Measurements from ENCODE around the gene PRELID3B. TPM values are rescaled to one million over a fixed set of nuclear protein-coding genes. Genes with fewer than 3 reads are reported as not detected.

The PRELID3B gene
- total and polyA plus RNA-seq, 2 of the 13 experiments (the other 11 are each of a cell fraction or from before 2014, with no cell fraction given) = 23.3 to 42.6 TPM

DNA sequence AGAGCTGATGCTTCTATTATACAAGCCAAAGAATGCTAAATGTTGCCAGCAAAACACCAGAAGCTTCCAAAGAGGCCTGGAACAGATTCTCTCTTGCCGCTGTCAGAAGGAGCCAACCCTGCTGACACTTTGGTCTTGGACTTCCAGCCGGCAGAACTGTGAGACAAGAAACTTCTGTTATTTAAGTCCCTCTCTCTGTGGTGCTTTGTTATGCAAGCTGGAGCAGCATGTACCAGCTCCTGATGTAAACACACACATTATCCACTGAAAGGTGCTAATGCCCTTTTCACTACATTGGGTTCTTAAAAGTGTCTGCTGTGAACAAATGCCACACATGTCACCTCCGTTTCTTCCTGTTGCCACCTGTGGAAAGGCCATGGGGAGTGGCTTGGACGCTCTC, 25.9 kb upstream of the PRELID3B start:
- no peak overlapping the region for H3K27ac ChIP-seq (ENCODE audit: extremely low read length, insufficient read depth, low read length)
- CTCF ChIA-PET (ENCODE audit: low intra/inter-chr PET ratio, low total read pairs) = no interaction called here
- no peaks in the 10 kb centered on the region for H3K4me1 ChIP-seq (ENCODE audit: insufficient read depth, low read length)
- no peaks in the 10 kb centered on the region for H3K9me3 ChIP-seq (ENCODE audit: low read length)
- no peaks in the 10 kb centered on the region for H3K79me2 ChIP-seq (ENCODE audit: insufficient read depth, low read length)
- H4K20me1 ChIP-seq (ENCODE audit: insufficient read depth, low read length) = no peaks in the 10 kb centered on the region
- H2AFZ ChIP-seq (ENCODE audit: low read length) = no peak overlapping the region
- POLR2A ChIA-PET = no interaction called here
- DNase-seq (ENCODE audit: low spot score) (no peak), ATAC-seq (no peak), FAIRE-seq (no peak)
- no peaks in the 10 kb centered on the region for H3K36me3 ChIP-seq (replicated peaks in 1 of 2; ENCODE audit: control insufficient read depth in 1 of 2, insufficient read depth in 2 of 2, low read length in 2 of 2)
- H3K9ac ChIP-seq (ENCODE audit: insufficient read depth, low read depth, low read length) = no peak overlapping the region
- peaks cover 2 to 42% of the 10 kb centered on the region in 2 experiments; a peak in 4 of 5 replicates for H3K27me3 ChIP-seq (ENCODE audit: control insufficient read depth in 1 of 2, insufficient read depth in 2 of 2, low read length in 2 of 2)
- 8% methylated on average over 4 of the region's 4 CpGs for WGBS (ENCODE audit: low lambda C conversion rate)
- in situ Hi-C loops (cut with HindIII; ENCODE audit: extremely low pct_ligation_motif_present, low pct_unique_long_range_greater_than_20kb) = no loop called here
- no peak overlapping the region for H3K4me2 ChIP-seq (ENCODE audit: low read depth, low read length)
- no peak for TF ChIP-seq ZNF776 (CRISPR knock-in tag; IDR thresholded peaks at IDR 0.05)
- H3K4me3 ChIP-seq (replicated peaks in 1 of 3; ENCODE audit: insufficient read depth in 1 of 3, low read depth in 2 of 3, low read length in 3 of 3) = no peak overlapping the region
- intact Hi-C loops (cut with micrococcal nuclease; ENCODE audit: unreplicated experiment) = no loop called here
- BruUV-seq (replicated peaks) = no TSS peak

DNA sequence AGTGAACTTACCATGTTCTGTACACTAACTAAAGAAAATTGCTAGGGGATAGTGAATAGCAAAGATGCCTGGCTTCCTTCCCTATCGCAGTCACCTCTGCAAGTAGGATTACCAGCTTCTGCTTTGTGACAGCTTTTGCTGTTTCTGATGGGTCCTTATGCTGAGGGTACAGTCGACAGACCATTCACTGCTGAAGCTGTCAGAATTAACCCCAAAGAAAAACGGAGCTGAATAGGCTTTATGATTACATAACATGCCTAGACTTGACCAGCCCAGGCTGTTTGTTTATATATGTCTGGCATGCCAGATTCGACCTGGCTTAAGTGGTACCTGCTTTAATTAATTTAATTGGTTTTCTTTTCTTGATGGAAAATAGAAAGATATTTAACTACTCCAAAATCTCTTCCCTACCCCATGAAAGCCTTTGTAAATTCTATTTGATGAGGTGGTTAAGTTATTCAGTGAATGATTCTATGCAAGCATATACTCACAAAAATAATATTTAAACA, 21.7 kb upstream of the PRELID3B start:
- BruUV-seq (replicated peaks) = no TSS peak
- Histone ChIP-seq H3K4me3 (replicated peaks in 1 of 3; ENCODE audit: insufficient read depth in 1 of 3, low read depth in 2 of 3, low read length in 3 of 3) (no peak overlapping the region), H3K4me2 (ENCODE audit: low read depth, low read length) (no peak overlapping the region), H3K27me3 (ENCODE audit: control insufficient read depth in 1 of 2, insufficient read depth in 2 of 2, low read length in 2 of 2) (peaks cover 0 to 27% of the 10 kb centered on the region in 2 experiments; a peak in 2 of 5 replicates), H3K36me3 (replicated peaks in 1 of 2; ENCODE audit: control insufficient read depth in 1 of 2, insufficient read depth in 2 of 2, low read length in 2 of 2) (no peaks in the 10 kb centered on the region), H3K4me1 (ENCODE audit: insufficient read depth, low read length) (no peaks in the 10 kb centered on the region), H3K9ac (ENCODE audit: insufficient read depth, low read depth, low read length) (no peak overlapping the region), H4K20me1 (ENCODE audit: insufficient read depth, low read length) (no peaks in the 10 kb centered on the region), H2AFZ (ENCODE audit: low read length) (no peak overlapping the region), H3K27ac (ENCODE audit: extremely low read length, insufficient read depth, low read length) (no peak overlapping the region), H3K79me2 (ENCODE audit: insufficient read depth, low read length) (no peaks in the 10 kb centered on the region), H3K9me3 (ENCODE audit: low read length) (no peaks in the 10 kb centered on the region)
- FAIRE-seq = no peak
- ChIA-PET POLR2A (no interaction called here), CTCF (ENCODE audit: low intra/inter-chr PET ratio, low total read pairs) (no interaction called here)
- in situ Hi-C loops (cut with HindIII; ENCODE audit: extremely low pct_ligation_motif_present, low pct_unique_long_range_greater_than_20kb) (no loop called here), intact Hi-C loops (cut with micrococcal nuclease; ENCODE audit: unreplicated experiment) (no loop called here)
- WGBS (ENCODE audit: low lambda C conversion rate) = 4% methylated on average over 4 of the region's 4 CpGs
- no peak for ATAC-seq
- no peak for DNase-seq (ENCODE audit: low spot score)
- no peak for TF ChIP-seq CCAR2 (optimal IDR thresholded peaks at IDR 0.05; ENCODE audit: low read depth, low read length)
- no peak for TF ChIP-seq ZNF713 (CRISPR knock-in tag; IDR thresholded peaks at IDR 0.05)
- TF ChIP-seq, protein P1, sequence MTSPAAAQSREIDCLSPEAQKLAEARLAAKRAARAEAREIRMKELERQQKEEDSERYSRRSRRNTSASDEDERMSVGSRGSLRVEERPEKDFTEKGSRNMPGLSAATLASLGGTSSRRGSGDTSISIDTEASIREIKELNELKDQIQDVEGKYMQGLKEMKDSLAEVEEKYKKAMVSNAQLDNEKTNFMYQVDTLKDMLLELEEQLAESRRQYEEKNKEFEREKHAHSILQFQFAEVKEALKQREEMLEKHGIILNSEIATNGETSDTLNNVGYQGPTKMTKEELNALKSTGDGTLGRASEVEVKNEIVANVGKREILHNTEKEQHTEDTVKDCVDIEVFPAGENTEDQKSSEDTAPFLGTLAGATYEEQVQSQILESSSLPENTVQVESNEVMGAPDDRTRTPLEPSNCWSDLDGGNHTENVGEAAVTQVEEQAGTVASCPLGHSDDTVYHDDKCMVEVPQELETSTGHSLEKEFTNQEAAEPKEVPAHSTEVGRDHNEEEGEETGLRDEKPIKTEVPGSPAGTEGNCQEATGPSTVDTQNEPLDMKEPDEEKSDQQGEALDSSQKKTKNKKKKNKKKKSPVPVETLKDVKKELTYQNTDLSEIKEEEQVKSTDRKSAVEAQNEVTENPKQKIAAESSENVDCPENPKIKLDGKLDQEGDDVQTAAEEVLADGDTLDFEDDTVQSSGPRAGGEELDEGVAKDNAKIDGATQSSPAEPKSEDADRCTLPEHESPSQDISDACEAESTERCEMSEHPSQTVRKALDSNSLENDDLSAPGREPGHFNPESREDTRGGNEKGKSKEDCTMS (CRISPR knock-in tag; conservative IDR thresholded peaks at IDR 0.05) = no peak
- TF ChIP-seq ZNF446 (CRISPR knock-in tag; IDR thresholded peaks at IDR 0.05) = no peak
- TF ChIP-seq ATF7 (IDR thresholded peaks at IDR 0.05) = no peak
- TF ChIP-seq ATF7 (CRISPR knock-in tag; IDR thresholded peaks at IDR 0.05) = no peak
- TF ChIP-seq IRF2 (CRISPR knock-in tag; IDR thresholded peaks at IDR 0.05) = no peak
- no peak for TF ChIP-seq ZBTB8A (CRISPR knock-in tag; IDR thresholded peaks at IDR 0.05; ENCODE audit: borderline replicate concordance, low read depth)
- TF ChIP-seq, protein P2, sequence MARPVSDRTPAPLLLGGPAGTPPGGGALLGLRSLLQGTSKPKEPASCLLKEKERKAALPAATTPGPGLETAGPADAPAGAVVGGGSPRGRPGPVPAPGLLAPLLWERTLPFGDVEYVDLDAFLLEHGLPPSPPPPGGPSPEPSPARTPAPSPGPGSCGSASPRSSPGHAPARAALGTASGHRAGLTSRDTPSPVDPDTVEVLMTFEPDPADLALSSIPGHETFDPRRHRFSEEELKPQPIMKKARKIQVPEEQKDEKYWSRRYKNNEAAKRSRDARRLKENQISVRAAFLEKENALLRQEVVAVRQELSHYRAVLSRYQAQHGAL (CRISPR knock-in tag; IDR thresholded peaks at IDR 0.05; ENCODE audit: not compliant biosample characterization) = no peak
- TF ChIP-seq AHR (CRISPR knock-in tag; IDR thresholded peaks at IDR 0.05) = no peak
- no peak for TF ChIP-seq MED1 (CRISPR knock-in tag; IDR thresholded peaks at IDR 0.05)
- no peak for TF ChIP-seq GATAD1 (CRISPR knock-in tag; IDR thresholded peaks at IDR 0.05)
- TF ChIP-seq, protein P3, sequence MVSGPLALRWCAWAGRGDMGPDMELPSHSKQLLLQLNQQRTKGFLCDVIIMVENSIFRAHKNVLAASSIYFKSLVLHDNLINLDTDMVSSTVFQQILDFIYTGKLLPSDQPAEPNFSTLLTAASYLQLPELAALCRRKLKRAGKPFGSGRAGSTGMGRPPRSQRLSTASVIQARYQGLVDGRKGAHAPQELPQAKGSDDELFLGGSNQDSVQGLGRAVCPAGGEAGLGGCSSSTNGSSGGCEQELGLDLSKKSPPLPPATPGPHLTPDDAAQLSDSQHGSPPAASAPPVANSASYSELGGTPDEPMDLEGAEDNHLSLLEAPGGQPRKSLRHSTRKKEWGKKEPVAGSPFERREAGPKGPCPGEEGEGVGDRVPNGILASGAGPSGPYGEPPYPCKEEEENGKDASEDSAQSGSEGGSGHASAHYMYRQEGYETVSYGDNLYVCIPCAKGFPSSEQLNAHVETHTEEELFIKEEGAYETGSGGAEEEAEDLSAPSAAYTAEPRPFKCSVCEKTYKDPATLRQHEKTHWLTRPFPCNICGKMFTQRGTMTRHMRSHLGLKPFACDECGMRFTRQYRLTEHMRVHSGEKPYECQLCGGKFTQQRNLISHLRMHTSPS (CRISPR knock-in tag; IDR thresholded peaks at IDR 0.05; ENCODE audit: low read depth) = no peak
- no peak for TF ChIP-seq MIER3 (CRISPR knock-in tag; IDR thresholded peaks at IDR 0.05; ENCODE audit: borderline replicate concordance)

All from HepG2 (cell line).